Embryonic facial prominence (tissue), 1 donor: Measurements from ENCODE around the gene KLHL8.

Experiments used
- DNase-seq: peaks from one replicate; pipeline ENCODE4 v3.0.0-alpha.2; 2016; ENCODE audit errors: extremely low spot score

Gene KLHL8

GRCh38 chr4:87121341-87122065 is 98.9 kb downstream of the KLHL8 start:
- no peak for DNase-seq

- DNase-seq, result no peak
Measured at GRCh38 chr4:87120411-87121162, 99.8 kb downstream of the KLHL8 start.

DNA sequence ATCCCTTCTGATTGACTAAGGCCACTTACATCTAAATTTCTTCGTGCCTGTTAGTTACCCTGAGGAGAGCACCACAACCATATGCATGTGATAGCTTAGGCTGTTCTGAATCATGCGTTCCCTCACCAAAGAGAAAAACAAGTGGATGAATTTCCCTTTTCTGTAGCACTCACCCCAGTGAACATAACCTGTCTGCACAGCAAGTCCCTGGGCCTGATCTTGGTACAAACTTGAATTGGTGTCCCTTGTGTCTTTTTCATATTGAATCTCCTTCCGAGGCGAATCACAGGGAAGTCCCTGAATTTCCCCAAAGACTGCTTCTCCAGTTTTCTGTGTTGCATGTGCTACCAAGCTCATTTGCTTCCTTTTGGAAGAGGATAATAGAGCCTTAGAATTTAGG is 100.4 kb downstream of the KLHL8 start:
- DNase-seq, result no peak

GRCh38 chr4:87118826-87119225 is 101.6 kb downstream of the KLHL8 start:
- no peak for DNase-seq

DNA sequence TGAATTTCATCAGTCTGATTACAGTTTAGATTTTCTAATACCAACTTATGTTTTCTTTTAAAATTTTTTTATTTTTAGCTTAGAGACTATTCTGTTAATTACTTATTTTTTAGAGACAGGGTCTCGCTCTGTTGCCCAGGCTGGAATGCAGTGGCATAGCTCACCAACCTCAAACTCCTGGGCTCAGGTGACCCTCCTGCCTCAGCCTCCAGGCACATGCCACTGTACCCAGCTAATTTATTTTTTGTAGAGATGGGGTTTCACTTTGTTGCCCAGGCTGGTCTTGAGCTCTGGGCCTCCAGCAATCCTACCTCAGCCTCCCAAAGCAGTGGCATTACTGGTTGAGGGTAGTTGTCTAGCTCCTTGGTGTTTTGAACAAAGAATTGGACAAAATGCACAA is 102.0 kb downstream of the KLHL8 start:
- DNase-seq, result no peak

DNA sequence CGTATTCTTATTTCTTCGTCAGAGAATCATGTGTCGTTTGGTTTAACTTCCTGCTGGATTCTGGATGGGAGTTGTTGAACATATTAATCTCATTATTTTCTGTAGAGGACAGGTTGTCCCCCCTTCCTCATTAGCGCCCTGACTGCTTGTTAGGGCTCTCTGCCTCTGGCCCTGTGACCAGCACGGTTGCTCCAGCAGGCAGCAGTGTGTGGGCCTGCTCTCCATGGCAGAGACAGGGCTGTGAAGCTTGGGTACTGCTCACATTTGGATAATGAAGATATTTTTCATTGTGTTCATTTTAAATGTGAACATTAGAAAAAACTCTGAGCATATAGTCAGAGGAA is 102.7 kb downstream of the KLHL8 start:
- DNase-seq, result no peak

DNA sequence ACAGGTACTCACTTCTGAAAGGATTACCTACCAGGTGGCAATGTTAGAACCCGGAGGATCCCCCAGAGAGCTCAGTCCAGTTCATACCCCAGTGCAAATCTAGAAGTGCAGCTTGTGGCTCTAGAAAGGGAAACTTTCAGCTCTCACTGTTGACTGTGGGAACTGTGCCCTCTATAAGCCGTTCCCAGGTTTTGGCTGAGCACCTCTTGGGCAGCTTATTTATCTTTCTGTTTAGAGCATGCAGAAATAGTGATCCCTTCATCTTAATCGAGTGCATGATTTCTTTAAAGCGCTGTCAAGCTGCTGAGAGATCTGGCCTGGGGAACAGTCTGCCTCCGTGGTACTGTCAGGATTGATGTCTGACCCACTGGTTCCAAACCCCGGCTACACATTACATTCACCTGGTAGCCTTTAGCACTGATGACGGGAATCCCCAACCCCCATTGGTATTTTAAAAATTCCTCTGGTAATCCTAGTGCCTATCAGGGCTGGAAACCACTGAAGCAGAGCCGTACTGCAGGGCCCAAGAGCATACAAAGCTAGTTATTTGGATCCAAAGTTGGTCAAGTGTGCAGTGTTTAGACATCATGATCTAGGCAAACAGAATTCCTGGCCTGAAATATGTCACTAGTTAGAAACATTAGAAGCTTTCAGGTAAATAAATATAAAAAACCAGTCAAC is 103.2 kb downstream of the KLHL8 start:
- DNase-seq, result no peak

DNA sequence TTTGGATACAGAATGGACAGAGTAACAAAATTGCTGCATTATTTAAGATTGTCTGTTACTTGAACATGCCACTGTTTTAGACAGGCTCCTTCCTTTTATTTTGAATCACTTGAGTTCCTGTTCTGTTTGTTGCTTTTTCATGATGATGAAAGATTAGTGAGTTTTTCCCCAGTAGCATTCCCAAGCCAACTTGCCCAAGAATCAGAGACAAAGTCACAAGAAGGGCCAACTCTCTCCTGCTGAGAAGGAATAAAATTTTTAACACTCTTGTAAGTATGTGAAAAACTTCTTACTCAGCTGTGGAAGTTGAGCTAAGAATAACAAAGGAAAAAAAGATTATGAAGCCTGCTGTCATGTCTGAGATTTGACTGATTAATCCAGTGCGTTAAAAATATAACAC is 104.2 kb downstream of the KLHL8 start:
- no peak for DNase-seq

DNA sequence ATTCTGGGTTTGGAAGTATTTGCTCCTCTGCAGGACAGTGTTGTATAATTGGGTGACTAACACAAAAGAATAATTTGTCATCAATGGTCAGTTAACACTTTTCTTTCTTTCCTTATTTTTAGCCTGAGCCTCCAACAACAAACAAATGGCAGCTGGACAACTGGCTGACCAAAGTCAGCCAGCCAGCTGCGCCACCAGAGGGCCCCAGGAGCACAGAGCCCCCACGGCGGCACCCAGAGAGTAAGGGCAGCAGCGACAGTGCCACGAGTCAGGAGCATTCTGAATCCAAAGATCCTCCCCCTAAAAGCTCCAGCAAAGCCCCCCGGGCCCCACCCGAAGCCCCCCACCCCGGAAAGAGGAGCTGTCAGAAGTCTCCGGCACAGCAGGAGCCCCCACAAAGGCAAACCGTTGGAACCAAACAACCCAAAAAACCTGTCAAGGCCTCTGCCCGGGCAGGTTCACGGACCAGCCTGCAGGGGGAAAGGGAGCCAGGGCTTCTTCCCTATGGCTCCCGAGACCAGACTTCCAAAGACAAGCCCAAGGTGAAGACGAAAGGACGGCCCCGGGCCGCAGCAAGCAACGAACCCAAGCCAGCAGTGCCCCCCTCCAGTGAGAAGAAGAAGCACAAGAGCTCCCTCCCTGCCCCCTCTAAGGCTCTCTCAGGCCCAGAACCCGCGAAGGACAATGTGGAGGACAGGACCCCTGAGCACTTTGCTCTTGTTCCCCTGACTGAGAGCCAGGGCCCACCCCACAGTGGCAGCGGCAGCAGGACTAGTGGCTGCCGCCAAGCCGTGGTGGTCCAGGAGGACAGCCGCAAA is 106.0 kb downstream of the KLHL8 start:
- no peak for DNase-seq

DNA sequence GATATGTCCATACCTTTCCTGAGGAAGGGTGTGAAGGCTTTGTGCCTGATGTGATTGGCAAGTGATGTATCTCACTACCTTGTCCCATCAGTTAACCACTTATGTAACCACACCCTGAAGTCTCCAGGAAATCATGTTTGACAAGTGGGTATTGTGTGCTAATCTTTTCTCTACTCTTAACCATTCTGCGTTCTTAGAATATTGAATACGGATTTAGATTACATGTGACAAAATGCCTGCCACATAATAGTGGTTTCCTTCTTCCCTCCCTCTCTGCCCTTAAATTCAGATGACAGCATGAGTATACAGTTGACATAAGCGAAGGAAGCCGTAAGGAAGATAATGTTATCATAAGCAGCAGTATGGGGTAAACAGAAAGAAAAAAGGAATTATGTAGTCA is 108.4 kb downstream of the KLHL8 start:
- DNase-seq, result no peak
